ENCODE results near the gene CDK12. TPM values are rescaled to one million over a fixed set of nuclear protein-coding genes. Genes with fewer than 3 reads are reported as not detected.

Gene CDK12
- total RNA-seq, 1 experiment from 2014 or later = 27.7 TPM

DNA sequence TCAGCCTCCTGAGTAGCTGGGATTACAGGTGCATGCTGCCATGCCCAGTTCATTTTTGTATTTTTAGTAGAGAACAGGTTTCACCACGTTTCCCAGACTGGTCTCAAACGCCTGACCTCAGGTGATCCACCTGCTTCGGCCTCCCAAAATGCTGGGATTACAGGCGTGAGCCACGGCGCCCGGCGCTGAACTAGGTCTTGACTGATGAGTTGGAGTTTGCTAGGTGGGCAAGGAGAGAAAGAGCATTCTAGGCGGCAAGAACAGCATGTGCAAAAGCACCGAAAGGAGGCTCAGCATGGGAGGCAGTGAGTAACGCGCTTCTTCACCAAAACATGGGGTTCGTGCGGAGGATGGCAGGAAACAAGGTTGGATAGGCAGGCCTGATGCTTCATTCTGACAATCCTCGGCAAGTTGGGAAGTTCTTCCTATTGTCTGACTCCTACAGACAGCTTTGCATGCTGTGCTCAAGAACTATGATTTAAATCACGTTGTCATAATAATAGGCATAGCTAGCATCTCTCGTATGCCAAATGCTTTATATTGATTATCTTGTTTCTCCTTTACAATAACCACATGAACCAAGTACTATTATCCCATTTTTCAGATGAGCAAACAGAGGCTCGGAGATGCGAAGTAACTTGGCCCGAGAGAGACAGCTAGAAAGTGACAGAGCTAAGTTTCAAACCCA, 119.9 kb downstream of the CDK12 start:
- DNase-seq (ENCODE audit: low read depth) = no peak

DNA sequence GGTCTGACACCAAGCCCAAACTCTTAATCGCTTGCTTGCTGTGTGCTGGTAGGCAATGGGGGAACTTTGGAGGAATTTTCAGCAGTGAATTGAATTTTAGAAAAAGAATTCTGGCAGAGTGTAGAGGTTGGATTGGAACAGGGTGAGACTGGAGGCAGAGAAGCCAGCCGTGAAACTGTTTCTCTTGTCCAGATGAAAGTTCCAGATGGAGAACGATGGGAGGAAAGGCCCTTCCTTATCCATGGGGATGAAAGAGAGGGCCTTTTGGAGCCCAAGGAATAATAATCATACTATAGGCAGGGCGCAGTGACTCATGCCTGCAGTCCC, 120.4 kb downstream of the CDK12 start:
- DNase-seq (ENCODE audit: low read depth) = no peak

DNA sequence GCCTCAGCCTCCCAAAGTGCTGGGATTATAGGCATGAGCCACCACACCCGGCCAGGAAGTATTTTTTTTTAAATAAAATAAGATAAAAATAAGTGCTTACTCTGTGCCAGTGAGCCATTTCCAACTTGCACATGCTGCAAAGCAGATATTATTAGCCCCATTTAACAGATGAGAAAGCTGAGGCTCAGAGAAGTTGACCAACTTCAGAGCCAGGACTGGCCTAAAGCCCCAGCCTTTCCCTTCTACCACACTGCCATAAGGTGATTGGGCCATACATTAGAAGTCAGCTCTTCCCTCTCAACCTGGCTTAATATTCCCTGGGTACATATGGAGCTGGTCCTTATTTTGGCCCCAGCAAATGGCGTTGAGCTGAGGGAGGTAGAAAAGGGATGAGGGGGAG, 121.4 kb downstream of the CDK12 start:
- no peak for DNase-seq (ENCODE audit: low read depth)

Other genes with a start within 250 kb of the CDK12 start
- gene STAC2, start 235.5 kb upstream of the CDK12 start, total RNA-seq (2014; rRNA removed) = 0.11 TPM in 1 of 2 replicates, not detected in the other
- 4.6 and 7.0 TPM in 2 replicates for gene FBXL20, start 59.9 kb upstream of the CDK12 start, total RNA-seq (2014; rRNA removed)
- gene MED1, start 10.2 kb upstream of the CDK12 start, total RNA-seq (2014; rRNA removed) = 17.2 and 21.3 TPM in 2 replicates
- not detected in 2 replicates for gene NEUROD2, start 146.4 kb downstream of the CDK12 start, total RNA-seq (2014; rRNA removed)
- gene PPP1R1B, start 165.5 kb downstream of the CDK12 start, total RNA-seq (2014; rRNA removed) = not detected in 2 replicates
- gene STARD3, start 175.7 kb downstream of the CDK12 start, total RNA-seq (2014; rRNA removed) = 36.4 and 46.0 TPM in 2 replicates
- 0.40 TPM in 1 of 2 replicates, not detected in the other for gene TCAP, start 203.9 kb downstream of the CDK12 start, total RNA-seq (2014; rRNA removed)
- gene PNMT, start 207.0 kb downstream of the CDK12 start, total RNA-seq (2014; rRNA removed) = 0.17 TPM in 1 of 2 replicates, not detected in the other
- gene PGAP3, start 226.6 kb downstream of the CDK12 start, total RNA-seq (2014; rRNA removed) = 14.0 and 16.1 TPM in 2 replicates
- 35.8 and 39.8 TPM in 2 replicates for gene ERBB2, start 238.6 kb downstream of the CDK12 start, total RNA-seq (2014; rRNA removed)

Data from LHCN-M2 (cell line).